ENCODE data around the gene METTL1.
A peak's percentile ranks its signal among the peaks of the same experiment; 100 is the strongest.

The METTL1 gene

DNA sequence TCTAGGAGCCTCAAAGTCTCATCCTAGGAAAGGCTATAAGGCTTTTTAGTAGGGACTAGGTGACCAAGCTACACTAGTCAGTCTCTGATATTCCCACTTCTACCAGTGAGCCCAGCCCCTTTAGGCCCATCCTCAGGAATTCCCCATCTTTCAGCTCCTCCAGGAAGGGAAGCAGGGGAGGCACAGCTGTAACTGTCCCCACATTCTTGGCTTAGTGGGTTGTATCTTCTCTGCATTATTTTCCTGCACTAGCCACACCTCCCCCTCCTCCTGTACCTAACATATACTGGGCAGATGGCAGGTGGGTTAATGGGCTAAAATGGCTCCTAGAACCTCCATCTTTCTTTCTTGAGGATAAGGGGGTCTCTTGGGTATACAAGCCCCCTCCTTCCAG is 4.6 kb downstream of the METTL1 start:
- no peak for DNase-seq

DNA sequence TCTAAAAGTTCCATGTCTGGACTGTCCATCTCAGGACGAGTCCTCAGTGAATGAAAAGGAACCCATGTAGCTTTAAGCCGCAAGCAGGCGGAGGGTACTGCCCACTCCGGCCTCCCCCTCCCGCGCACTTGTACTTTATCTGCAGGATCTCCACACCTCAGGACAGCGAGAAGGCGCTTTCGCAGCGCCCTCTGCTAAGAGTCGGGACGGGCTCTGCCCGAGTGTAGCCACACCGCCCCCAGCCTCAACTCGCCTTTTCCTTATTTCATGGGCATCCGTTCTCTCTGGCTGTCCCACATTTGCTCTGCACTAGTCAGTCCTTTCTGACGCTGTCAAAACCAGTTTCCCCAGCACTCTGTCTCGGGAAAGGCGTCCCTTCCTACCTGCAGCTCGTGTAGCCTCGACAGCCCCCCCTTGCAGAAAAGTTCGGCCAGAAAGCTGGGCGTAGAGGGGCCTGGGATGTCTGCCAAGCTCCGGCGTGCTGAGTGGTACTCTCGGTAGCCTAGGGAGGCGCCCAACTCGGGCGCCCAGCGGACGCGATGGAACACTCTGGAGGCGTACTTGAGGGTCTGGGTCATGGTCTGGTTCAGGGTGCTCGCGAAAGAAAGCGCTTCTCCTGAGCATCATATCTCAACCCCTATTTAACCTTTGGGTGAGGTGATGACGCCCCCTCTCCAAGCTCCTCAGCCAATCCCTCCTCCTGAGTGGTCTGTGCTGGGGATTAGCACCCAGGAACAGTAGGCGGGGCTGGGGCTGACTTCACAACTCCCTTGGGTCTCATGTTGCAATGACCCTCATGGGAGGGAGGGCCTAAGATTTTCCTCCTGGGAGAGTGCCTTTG is 5.2 kb downstream of the METTL1 start, which contains the start of gene CYP27B1:
Gene CYP27B1 (minus strand): TSS at position 615 of the 841 bp plus-strand sequence. CDS start 37 bp downstream, at position 578.
- no peak for DNase-seq

DNA sequence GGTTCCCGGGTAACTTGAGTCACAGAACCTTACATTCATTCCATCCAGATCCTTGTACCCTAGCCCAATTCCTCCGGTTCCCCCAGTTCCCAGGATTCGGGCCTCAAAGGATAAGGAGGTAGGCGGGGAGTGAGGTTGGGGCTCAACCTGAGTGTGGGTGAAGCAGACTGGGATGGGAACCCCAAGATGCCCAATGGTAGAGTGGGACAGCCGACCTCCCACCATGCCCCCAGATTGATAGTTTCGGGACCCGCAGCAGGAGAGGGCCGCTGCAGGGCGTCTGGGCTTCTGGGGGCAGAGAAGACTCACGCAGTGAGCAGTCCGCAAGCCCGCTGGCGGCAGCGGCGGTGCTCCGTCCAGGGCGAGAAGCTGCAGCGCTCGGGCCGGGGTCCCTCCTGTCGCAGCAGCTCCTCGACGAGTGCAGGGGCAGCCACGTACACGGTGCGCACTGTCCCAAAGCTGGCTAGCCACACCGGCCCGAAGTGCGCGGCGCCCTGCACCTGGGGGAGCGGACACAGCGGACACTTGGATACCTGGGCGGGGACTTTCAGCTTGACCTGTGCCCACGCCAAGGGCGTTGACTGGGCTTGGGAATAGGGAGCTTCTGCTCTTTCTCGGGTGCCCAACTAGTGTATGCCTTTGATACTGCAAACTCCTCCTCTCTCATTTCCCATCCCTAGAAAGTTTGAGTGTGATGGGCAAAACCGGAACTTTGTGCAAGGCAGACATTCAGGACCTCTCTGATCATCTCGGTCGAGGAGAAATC is 6.0 kb downstream of the METTL1 start:
- no peak for DNase-seq

DNA sequence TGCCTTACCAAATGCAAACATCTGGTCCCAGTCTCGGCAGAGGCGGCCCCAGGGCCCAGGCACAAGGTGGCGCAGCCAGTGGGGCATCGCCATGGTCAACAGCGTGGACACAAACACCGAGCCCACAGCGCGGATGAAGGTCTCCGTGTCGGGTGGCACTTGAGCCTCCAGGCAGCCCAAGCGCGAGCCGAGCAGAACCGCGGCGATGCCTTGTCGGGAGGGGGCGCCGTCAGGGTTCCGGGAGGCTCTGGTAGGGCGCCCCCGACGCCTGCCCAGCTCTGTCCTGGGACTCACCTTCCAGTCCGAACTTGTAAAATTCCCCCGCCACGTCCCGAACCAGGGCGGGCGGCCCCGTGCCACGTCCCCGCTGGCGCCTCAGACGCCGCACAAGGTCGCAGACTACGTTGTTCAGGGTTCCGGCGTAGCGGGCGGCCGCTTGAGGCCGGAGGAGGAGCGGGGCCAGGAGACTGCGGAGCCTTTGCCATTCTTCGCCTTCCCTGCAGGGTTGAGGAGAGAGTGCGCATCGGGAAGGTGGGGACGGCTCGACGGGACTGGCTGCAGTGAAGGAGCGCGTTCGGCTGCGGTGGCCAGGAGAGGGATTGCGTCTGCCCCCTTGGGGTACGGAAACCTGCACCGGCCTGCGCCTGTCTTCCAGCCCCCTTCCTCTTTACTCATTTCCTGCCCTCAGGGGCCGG is 6.8 kb downstream of the METTL1 start:
- peak; percentile 27 to 61 for DNase-seq

DNA sequence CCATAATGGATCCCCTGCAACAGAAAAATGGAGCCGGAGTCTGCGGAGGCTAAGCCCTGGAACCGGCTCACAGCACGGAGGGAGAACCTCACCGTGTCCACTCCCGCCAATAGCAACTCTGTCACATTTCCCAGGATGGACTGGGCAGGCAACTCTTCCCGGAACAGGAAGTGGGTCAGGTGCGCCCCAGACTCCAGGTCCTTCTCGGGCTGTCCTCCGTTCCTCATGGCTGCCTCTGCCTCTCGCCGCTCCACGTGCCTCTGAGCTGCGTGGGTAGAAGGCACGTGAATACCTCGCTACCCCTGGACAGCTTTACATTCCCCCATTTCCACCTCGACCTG is 7.3 kb downstream of the METTL1 start:
- DNase-seq = no peak

DNA sequence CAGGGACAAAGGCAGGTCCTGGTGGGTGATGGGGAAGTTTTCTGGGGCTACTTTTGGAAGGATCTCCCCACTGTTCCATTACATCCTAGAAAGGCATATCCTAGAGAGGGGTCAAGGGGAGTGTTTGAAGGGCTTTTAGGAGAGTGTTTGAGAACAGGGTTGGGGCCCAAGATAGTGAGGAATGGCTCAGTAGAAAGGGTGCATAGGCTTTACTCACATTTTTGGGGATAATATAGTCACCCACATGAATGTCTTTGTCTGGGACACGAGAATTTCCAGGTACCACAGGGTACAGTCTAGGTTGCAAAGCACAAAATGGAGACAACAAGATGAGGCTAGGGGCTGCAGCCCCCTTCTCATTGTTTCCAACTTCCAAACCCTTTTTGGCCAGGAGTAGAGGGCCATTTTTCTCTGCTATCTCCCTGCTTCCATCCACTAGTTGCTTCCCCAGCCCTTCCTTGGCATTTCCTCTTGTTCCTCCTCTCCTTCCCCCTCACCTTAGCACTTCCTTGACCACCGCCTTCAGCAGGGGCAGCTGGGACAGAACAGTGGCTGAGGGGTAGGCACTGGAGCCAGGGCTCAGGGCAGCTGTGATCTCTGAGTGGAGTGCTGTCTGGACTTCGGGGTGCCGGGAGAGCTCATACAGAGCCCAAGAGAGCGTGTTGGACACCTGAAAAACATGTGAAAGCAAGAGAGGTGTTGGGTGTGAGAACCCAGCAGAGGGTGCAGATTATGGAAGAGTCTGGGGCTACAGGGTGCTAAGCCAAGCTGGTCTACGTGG is 7.8 kb downstream of the METTL1 start:
- no peak for DNase-seq

DNA sequence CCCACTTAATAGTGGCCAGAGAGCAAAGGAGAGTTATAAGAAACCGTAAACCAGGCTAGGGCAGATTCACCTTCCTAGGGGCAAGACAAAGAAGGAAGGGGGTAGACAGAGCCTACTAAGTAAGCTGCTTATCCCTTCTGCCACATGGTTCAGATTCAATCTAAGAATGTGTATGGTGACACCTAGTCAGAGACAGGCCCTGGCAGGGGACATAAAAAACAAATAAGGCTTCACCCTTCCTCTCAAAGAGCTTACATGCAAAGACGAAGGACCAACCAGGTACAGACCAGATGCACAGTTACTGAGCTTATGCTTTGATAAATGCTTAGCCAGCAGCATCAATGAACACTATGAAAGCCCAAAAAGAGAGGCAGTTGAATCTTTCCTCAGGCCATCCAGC is 9.4 kb downstream of the METTL1 start:
- no peak for DNase-seq

DNA sequence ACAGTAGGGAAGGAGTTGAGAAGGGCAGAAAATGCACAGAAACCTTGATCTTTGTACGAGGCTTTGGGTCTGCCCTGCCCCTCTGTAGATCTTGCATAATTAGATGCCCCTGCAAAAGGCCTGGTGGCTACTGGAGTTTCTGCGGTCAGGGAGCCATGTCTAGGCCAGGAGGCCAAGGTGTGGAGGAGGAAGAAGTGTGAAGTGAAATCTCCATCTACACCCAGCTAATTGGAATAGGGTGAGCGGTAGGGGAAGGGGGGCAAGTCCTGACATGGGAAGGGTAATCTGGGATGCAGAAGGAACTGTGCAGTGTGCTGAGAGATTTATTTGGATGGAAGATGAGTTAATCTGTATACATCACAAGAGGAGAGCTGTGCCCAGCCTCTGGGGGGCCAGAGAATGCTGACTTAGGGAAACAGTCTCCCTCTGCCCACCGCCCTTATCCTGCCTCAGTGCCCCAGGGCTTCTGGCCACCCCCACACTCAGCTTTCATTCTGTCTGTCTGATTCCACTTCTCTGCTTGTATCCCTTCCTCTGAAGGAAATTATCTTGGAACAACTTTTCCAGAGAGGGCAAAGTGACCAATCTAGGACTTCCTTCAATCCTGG is 10.4 kb downstream of the METTL1 start:
- no peak for DNase-seq

DNA sequence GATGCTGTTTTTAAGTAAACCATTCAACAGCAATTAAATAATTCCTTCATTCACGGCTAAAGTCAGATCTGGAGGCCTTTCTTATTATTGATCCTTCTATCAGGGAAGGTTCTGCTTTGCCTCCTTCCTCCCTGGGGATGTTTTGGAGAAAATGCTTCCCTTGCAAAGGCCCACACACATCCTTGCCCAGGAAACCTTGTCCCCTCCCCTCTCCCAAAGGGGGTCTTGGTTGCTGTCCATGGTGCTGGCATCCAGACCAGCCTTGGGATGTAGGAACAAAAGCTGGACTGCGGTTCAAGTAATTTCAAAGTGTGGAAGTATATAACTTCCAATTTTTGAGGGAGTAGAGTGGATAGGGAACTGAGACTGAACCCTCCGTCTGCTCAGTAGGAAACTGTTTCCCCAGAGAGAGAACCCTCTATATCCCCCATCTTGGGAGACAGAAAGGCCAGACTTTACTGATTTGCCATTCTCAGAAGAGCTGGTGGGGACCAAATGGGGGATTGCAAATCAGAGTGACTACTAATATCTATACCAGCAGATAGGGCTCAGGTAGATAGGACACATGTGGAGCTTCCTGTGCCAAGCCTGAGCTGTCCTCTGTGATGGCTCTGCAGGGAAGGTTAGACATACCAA is 11.4 kb downstream of the METTL1 start:
- no peak for DNase-seq

DNA sequence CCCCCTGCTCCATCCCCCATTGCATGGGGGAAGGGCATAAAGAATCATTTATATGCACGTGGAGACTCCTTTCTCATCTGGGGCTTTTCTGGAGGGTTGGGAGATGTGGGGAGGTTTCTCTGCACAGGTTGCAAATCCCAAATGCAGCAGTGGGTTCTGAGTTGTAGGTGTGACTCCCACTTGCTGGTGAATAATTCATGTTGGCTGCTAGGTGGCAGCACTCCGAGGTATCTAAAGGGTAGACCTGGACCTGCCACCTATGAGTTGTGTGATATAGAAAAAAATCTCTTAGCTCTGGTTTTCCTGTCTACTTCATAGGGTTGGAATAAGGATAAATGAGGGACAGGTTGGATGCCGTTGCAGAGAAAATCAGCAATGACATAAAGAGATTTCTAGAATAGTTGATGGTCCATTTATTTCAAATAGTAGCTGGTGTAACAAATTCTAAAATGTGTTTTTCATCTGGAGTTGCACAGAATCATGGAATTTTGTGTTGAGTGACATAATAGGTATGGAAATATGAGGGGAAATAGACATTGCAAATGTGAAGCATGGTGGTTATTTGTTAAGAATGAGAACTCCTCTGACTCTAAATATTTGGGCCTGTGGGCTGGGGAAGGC is 12.4 kb downstream of the METTL1 start:
- DNase-seq = peak; percentile 42 to 69

DNA sequence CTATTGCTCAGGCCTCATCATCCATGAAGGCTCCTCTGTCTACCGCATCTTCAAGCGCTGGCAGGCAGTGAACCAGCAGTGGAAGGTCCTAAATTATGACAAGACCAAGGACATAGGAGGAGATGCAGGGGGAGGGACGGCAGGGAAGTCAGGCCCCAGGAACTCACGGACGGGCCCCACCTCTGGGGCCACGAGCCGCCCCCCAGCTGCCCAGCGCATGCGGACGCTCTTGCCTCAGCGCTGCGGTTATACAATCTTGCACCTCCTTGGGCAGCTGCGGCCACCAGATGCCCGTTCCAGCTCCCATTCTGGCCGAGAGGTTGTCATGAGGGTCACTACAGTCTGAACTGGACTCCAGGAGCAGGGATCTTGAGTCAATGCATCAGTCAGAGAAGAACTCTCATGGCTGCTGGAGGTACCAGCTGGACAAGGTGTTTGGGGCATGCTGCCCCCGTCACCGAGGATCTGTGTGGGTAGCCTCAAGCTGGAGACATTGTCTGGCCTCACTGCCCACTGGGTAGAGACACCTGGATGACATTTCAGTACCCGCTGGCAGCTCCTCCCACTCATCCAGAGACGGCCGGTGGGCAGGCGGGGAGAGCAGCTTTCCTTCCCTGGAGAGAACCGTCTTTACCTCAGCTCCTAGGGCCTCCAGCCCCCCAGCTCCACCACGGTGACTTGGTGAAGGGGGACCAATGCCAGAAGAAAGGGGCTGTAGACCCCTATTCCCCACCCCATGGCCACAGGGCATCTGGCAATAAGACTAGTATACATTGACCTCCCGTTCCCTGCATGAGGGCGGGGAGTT is 13.1 kb downstream of the METTL1 start:
- no peak for DNase-seq

DNA sequence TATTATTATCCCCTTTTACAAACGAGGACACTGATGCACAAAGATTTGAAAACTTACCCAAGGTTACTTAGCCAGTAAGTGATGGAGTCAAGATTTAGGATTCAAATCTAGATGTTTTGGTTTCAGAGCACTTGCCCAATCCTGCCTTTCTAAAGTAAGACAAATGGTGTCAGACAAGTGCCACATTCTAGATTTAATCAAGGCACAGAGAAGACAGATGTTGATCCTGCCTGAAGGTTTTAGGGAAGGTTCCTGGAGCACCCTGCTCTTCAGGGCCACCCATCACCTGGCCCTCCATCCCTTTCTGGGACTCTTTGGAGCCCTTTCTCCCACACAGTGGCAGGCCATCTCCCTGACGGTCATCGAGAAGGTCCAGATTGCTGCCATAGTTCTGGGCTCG is 14.1 kb downstream of the METTL1 start:
- DNase-seq = no peak

DNA sequence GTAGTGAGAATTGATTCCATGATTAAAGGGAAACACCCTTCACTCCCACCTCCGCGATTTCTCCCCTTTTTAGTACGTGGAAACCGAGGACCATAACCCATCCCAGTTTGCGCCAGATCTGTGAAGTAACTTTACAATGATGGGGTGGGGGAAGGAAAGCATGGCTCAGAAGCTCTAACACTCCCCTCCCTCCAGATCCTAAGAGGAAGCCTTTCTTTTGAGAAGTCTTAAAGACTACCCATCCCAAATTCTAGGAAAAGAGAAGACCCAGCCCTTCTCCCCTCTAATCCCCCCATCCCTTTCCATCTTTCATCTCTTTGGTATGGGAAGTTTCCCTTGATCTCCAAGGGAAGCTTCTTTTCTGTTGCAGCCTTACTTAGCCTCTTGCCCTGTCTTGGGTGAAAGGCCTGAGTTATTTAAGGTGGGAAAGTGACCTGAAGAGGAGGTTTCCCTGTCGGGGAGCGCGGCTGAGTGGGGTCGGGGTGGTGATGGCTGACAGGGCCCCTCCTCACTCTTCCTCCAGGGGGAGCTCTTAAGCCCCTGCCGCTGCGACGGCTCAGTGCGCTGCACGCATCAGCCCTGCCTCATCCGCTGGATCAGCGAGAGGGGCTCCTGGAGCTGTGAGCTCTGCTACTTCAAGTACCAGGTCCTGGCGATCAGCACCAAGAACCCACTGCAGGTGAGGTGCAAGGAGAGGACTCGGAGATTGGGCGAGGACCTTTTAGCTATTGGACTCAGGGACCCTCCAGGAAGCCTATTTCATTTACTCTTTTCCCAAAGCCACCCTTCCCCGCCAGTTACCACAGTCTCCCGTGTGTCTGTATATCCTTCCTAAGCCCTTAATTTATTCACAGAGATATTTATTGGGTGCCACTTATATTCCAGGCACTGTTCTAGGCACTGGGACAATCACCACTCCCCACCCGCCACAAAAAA is 15.2 kb downstream of the METTL1 start:
- peak; percentile 71 to 81 for DNase-seq

DNA sequence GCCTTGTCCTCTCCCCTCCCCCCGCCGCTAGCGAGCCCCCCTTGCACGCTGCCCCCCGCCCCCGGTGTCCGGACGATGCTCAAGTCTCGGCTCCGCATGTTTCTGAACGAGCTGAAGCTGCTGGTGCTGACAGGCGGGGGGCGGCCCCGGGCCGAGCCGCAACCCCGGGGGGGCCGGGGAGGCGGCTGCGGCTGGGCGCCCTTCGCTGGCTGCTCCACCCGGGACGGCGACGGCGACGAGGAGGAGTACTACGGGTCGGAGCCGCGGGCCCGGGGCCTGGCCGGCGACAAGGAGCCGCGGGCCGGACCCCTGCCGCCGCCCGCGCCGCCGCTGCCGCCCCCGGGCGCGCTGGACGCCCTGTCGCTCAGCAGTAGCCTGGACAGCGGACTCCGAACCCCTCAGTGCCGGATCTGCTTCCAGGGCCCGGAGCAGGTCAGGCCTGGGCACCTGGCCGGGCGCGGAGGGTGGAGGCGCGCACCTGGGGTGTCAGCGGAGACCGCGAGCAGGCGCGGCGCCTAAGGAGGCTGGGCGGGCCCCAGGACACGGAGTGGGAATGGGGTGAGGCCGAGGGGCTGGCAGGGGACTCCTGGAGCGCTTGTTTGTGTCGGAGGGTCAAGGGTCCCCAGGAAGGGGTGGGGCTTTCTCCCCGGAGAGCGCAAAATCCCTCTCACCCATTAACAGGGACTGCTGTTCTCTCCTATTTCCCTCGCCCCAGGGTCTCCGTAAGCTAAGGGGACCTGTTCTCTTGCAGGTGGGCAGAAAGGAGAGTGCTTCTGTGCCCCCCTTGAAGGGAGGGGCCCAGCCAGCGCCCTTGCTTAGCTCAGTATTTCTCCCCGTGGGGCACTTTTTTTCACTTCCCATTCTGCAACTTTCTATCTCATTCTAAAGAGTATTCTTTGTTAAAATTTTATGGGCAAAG is 16.2 kb downstream of the METTL1 start:
- DNase-seq = peak in 1 of 2 donors; percentile 52

DNA sequence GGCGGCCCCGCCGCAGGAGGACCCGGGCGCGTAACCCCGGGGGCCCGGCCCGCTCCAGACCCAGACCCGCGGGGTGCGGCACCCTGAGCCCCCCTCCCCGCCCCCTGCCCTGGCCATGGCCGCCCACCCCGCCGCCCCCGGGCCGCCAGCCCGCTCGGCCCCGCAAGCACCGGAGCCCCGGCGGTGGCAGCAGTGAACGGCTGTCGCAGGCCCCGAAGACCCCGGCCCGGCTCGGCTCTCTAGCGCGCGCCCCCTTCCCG is 16.8 kb downstream of the METTL1 start:
- no peak for DNase-seq

DNA sequence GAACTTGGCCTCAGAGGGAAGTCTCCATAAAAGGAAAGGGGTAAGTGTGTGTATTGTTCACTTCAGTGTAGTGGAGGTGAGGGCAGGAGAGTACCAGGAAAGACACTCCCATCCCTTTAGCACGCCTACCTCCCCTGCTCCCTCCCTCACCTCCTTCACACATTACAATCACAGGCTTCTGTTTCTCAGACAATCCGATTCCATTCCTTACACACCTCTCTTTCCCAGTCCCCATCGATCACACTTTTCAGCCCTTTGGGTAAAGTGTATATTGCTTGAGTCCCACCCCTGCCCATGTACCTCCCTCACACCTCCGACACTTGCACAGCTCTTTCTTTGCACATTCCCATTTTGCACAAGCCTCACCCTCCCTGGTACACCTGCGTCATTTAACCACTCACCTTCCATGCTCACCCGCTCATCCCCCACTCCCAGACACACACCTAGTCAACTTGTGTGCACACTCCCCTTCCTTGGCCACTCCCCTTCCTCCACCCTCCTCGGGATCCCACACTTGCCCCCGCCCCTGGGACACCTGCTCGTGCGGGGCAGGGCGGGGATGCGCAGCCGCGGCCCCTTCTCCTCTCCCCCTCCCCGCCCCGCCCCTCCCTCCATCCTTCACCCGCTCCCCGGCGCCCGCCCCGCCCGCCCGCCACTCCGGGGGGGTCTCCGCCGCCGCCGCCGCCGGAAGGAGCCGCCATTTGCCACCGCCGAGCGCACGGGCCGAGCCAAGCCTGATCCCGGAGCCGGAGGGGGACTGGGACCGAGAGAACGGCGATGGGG is 17.3 kb downstream of the METTL1 start, which contains the start of gene MARCHF9:
Gene MARCHF9 (plus strand): TSS at position 693 of the 783 bp plus-strand sequence. CDS start 426 bp downstream, outside the sequence.
- DNase-seq = peak; percentile 88 to 93

DNA sequence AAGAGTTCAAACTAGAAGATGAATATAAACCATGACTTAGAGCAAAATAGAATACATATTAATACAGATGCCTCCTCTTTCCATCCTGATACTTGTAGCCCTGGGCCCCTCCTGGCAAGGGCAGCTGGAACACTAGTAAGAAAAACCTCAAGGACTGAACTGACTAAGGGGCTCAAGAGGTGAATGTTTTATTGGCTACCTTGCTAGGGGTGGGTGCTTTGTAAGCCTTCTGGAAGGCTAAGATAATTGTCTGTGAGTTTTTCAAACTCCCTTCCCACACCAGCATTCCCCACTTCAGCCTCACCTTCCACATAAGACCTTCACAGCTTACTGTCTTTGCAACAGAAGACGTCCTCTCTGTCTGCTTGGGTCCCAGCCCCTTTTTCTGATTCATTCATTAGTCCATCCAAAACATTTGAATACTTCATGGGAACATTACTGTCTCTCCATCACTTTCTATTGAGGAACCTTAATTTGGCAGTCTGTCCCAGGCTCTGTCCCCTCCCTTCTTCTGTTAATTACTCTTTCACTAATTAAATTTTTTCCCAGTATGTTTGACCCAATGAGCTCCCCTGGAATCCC is 18.1 kb downstream of the METTL1 start:
- no peak for DNase-seq

Measured in CD4-positive, alpha-beta T cell treated with Interferon alpha-2 for 1 hour (primary cell).